Right forelimb (tissue), 1 donor: ENCODE data around the gene ADH6.
"Not testable (repeated sequence)": the region's sequence is repeated elsewhere in the genome, so short reads cannot be mapped to it uniquely, and the experiment has no call there.

Experiments used
- DNase-seq: peaks from one replicate; pipeline ENCODE4 v3.0.0-alpha.2; 2018

The ADH6 gene

GRCh38 chr4:99219072-99219471, at the start of gene ADH6:
Gene ADH6, minus strand, starts transcription at chr4:99219246. Its CDS starts 94 bp downstream, at chr4:99219152.
- DNase-seq: no peak

GRCh38 chr4:99264927-99265326, 45.9 kb upstream of the ADH6 start:
- DNase-seq: no peak

- no peak for DNase-seq
These were observed 33.7 kb upstream of the ADH6 start for GRCh38 chr4:99252746-99253145.

GRCh38 chr4:99248714-99249113, 29.7 kb upstream of the ADH6 start:
- DNase-seq: no peak

- DNase-seq: no peak
These were observed 16.9 kb upstream of the ADH6 start for GRCh38 chr4:99235955-99236354.

GRCh38 chr4:99234331-99235010, 15.4 kb upstream of the ADH6 start:
- DNase-seq: no peak

- DNase-seq: not testable (repeated sequence)
These were observed 14.4 kb upstream of the ADH6 start for GRCh38 chr4:99233397-99233796.

- DNase-seq: not testable (repeated sequence)
These were observed 9.7 kb upstream of the ADH6 start for GRCh38 chr4:99228706-99229105.

- not testable (repeated sequence) for DNase-seq
These were observed 8.6 kb upstream of the ADH6 start for GRCh38 chr4:99227646-99228045.

GRCh38 chr4:99221980-99222379, 2.9 kb upstream of the ADH6 start:
- no peak for DNase-seq

GRCh38 chr4:99219479-99219878, 433 bp upstream of the ADH6 start:
- no peak for DNase-seq

GRCh38 chr4:99215521-99215920, 3.5 kb downstream of the ADH6 start:
- no peak for DNase-seq

- DNase-seq: no peak
These were observed 8.3 kb downstream of the ADH6 start for GRCh38 chr4:99210789-99211188.

- DNase-seq: no peak
These were observed 9.4 kb downstream of the ADH6 start for GRCh38 chr4:99209671-99210070.

- no peak for DNase-seq
These were observed 10.3 kb downstream of the ADH6 start for GRCh38 chr4:99208719-99209075.

GRCh38 chr4:99207911-99208718, 10.9 kb downstream of the ADH6 start:
- DNase-seq: no peak

GRCh38 chr4:99207069-99207743, 11.8 kb downstream of the ADH6 start:
- no peak for DNase-seq

- DNase-seq: peak; percentile 60
These were observed 13.7 kb downstream of the ADH6 start for GRCh38 chr4:99205153-99205979.

- DNase-seq: no peak
These were observed 16.5 kb downstream of the ADH6 start for GRCh38 chr4:99202536-99202935.

- no peak for DNase-seq
These were observed 17.0 kb downstream of the ADH6 start for GRCh38 chr4:99202094-99202493.

GRCh38 chr4:99201690-99202089, 17.4 kb downstream of the ADH6 start:
- no peak for DNase-seq

GRCh38 chr4:99200138-99200537, 18.9 kb downstream of the ADH6 start:
- DNase-seq: no peak

- DNase-seq: no peak
These were observed 28.7 kb downstream of the ADH6 start for GRCh38 chr4:99190336-99190735.
